Smooth muscle cell of the brain vasculature (primary cell): Measurements from ENCODE around the gene YIPF4.
A peak's percentile ranks its signal among the peaks of the same experiment; 100 is the strongest.
"Not testable (repeated sequence)": the region's sequence is repeated elsewhere in the genome, so short reads cannot be mapped to it uniquely, and the experiment has no call there.

Source experiments
- DNase-seq: peaks from one replicate; pipeline ENCODE4 v3.0.0-alpha.2; 2012; ENCODE audit warnings: low read depth, low spot score

YIPF4 gene

GRCh38 chr2:32289165-32289999 is 11.7 kb downstream of the YIPF4 start:
- no peak for DNase-seq

DNA sequence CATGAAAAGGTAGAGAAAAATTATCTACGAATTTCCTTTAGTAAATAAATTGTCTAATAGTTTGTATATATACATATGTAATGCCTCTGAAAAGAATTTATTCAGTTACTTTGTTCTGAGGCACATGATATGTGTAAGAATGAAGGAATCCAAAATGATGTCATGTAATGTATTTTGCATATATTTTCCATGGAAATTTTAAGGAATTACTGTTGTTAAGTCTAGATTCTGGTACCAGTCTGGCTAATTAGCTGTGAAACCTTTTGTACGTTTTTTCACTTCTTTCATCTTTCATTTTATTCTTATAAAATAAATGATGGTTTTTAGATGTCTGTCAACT is 12.3 kb downstream of the YIPF4 start:
- DNase-seq, result no peak

DNA sequence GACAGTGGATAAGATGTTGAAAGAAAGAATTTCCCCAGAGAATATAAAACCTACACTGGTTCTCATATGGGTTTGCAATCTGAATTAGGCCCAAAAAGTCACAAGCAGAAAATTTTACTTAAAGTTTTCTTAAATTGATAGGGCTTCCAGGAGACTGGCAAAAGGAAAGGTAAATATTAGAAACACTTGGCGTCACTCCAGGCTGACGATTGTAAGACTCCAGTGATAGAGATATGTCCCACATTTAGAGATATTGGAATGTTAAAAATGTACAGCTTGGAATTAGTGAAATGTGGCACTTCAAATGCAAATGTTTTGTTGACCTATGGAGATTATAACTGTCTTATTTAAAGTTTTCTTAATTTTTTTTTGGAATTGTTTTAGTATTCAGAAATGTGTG is 14.0 kb downstream of the YIPF4 start:
- DNase-seq, result no peak

DNA sequence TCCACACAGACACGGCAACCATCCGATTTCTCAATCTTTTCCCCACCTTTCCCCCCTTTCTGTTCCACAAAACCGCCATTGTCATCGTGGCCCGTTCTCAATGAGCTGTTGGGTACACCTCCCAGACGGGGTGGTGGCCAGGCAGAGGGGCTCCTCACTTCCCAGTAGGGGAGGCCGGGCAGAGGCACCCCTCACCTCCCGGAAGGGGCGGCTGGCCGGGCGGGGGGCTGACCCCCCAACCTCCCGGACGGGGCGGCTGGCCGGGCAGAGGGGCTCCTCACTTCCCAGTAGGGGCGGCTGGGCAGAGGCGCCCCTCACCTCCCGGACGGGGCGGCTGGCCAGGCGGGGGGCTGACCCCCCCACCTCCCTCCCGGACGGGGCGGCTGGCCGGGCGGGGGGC is 15.8 kb downstream of the YIPF4 start:
- DNase-seq, result not testable (repeated sequence)

DNA sequence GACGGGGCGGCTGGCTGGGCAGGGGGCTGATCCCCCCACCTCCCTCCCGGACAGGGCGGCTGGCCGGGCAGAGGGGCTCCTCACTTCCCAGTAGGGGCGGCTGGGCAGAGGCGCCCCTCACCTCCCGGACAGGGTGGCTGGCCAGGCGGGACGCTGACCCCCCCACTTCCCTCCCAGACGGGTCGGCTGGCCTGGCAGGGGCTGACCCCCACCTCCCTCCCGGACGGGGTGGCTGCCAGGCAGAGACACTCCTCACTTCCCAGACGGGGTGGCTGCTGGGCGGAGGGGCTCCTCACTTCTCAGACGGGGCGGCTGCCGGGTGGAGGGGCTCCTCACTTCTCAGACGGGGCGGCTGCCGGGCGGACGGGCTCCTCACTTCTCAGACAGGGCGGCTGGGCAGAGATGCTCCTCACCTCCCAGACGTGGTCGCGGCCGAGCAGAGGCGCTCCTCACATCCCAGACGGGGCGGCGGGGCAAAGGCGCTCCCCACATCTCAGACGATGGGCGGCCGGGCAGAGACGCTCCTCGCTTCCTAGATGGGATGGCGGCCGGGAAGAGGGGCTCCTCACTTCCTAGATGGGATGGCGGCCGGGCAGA is 16.4 kb downstream of the YIPF4 start:
- not testable (repeated sequence) for DNase-seq

DNA sequence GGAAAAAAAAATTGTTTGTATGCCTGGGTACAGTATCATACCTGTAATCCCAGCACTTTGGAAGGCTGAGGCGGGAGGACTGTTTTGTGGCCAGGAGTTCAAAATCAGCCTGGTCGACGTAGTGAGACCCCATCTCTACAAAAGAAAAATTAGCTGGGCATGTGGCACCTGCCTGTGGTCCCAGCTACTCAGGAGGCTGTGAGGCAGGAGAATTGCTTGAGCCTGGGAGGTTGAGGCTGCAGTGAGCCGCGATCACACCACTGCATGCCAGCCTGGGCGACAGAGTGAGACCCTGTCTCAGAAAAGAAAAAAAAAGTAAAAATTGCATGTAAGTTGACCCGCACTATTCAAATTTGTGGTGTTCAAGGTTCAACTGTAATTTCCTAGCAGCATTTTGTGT is 32.9 kb downstream of the YIPF4 start:
- no peak for DNase-seq

- DNase-seq, result no peak
Observed at GRCh38 chr2:32314886-32315285, 37.2 kb downstream of the YIPF4 start.

GRCh38 chr2:32328679-32329078 is 51.0 kb downstream of the YIPF4 start:
- not testable (repeated sequence) for DNase-seq

DNA sequence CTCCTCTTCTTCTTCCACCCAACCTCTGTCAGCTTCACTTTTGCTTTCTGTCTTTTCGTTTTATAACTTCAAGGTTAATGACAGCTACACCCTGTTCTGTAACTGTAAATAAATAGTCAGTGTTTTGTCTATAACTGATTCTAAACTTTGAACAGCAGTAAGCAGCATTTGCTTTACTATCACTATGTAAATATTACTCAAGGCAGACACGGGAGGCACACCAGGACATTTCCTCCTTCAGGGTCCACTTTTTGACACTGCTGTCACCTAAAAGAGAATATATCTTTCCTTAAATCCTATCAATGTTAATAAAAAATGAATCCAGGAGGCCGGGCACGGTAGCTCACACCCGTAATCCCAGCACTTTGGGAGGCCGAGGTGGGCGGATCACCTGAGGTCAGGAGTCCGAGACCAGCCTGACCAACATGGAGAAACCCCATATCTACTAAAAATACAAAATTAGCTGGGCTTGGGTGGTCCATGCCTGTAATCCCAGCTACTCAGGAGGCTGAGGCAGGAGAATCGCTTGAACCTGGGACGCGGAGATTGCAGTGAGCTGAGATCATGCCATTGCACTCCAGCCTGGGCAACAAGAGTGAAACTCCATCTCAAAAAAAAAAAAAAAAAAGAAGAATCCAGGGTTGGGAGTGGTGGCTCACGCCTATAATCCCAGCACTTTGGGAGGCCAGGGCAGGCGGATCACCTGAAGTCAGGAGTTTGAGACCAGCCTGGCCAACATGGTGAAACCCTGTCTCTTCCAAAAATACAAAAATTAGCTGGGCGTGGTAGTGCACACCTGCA is 51.7 kb downstream of the YIPF4 start:
- DNase-seq, result not testable (repeated sequence)

GRCh38 chr2:32330136-32330535 is 52.4 kb downstream of the YIPF4 start:
- no peak for DNase-seq

GRCh38 chr2:32342801-32343200 is 65.1 kb downstream of the YIPF4 start:
- DNase-seq, result no peak

DNA sequence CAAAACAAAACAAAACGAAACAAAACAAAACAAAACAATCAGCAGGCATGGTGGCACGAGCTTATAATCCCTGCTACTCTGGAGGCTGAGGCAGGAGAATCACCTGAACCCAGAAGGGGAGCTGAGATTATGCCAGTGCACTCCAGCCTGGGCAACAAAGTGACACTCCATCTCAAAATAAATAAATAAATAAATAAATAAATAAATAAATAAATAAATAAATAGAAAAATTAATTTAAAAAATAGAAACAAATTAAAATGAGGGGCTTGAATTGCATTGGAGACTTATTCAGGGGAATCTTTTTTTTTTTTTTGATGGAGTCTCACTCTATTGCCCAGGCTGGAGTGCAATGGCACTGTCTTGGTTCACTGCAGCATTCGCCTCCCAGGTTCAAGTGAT is 73.1 kb downstream of the YIPF4 start:
- not testable (repeated sequence) for DNase-seq

GRCh38 chr2:32355976-32356680 is 78.4 kb downstream of the YIPF4 start:
- peak; percentile 7 for DNase-seq

GRCh38 chr2:32356681-32357317 is 79.1 kb downstream of the YIPF4 start, which contains the start of gene BIRC6:
Gene BIRC6, plus strand, starts transcription at chr2:32357023. Its CDS starts 139 bp downstream, at chr2:32357162.
- peak; percentile 80 for DNase-seq

DNA sequence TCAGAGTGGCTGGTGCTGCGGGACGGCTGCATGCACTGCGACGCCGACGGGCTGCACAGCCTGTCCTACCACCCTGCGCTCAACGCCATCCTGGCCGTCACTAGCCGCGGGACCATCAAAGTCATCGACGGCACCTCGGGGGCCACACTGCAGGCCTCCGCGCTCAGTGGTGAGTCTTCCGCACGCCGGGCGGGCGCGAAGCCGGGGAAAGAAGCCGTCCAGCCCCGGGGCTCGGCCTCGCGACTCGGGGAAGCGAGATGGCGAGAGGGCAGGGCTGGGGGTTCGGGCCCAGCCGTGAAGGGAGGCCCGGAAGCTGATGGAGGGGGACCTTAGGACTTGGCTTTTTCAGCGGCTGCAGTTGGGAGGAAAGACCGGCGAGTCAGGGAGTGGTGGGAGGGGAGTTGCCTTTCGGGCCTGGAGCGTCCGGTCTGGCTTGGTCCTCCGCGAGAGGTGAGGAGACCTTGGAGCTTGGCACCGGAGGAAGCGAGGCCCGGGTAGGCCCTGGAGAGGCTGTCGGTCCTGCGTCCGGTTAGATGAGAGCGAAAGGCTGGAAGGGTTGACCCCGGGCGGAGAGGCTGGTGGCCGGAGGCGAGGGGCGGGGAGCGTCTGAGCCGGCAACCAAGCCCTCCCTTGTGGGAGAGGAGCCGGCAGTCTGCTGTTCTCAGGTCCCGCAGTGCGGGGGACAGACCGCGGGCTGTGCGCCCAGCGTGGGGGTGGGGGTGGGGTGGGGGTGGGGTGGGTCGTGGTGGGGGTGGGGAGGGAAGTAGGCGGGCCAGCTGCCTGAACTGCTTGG is 79.8 kb downstream of the YIPF4 start:
- peak; percentile 12 for DNase-seq

DNA sequence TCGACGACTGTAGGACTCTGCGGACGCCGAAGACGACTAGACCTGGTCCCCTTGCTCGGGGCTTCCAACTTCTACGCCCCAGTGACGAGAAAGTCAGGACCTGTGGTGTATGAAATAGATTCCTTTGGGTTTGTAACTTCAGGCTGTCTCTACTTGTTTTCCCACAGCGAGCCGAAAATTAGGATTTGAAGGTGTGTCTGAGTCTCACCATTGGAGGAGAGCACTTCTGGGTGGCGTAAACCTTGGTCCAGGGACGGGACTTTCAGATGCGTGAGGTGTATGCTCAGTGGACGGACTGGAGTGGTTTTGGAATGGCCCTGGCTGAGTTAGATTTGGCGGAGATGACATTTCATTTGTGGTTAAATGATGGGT is 80.4 kb downstream of the YIPF4 start:
- DNase-seq, result no peak

- DNase-seq, result no peak
Observed at GRCh38 chr2:32360416-32360815, 82.7 kb downstream of the YIPF4 start.

DNA sequence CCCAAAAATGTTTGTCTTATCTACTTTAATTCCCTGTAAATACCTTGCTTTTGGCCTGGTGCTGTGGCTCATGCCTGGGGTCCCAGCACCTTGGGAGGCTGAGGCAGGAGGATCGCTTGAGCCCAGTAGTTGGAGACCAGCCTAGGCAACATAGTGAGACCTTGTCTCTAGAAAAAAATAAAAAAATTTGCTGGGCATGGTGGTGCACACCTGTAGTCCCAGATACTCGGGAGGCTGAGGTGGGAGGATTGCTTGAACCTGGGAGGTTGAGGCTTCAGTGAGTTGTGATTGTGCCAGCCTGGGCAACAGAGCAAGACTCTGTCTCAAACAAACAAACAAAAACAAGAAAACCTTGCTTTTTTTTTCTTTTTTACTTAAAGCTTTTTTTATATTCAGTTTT is 85.3 kb downstream of the YIPF4 start:
- not testable (repeated sequence) for DNase-seq

DNA sequence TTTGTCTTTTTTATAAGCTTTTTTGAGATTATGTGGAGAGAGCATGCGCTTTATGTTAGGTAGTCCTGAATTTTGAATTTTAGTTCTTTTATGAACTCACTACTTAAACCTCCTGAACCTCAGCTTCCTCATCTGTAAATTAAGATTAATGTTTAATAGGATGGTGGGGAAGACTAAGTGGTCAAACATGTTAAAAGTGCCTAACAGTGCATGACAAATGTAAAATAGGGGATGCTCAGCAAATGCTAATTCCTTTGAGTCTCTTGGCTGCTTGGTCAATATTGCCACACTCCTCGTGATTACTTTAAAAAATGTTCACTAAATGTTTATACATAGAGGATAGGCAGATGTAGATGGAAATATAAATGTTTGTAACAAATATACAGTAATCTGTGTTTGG is 85.9 kb downstream of the YIPF4 start:
- DNase-seq, result no peak

DNA sequence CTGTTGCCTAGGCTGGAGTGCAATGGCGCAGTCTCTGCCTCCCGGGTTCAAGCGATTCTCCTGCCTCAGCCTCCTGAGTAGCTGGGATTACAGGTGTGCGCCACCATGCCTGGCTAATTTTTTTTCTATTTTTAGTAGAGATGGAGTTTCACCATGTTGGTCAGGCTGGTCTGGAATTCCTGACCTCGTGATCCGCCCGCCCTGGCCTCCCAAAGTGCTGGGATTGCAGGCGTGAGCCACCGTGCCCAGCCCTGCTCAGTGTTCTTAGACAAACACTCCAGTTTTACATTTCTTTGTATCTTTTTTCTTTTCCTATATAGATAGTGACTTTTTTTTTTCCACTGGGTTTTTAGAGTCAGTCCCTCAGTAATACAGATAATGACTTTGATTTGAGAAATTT is 86.6 kb downstream of the YIPF4 start:
- DNase-seq, result not testable (repeated sequence)

GRCh38 chr2:32365679-32366078 is 88.0 kb downstream of the YIPF4 start:
- not testable (repeated sequence) for DNase-seq
